ENCODE data around the gene MEIKIN. TPM values are rescaled to one million over a fixed set of nuclear protein-coding genes. Genes with fewer than 3 reads are reported as not detected.
A peak's percentile ranks its signal among the peaks of the same experiment; 100 is the strongest.

Gene MEIKIN
- total RNA-seq, 2 donors from 2014 or later, result 39.2 TPM; not detected in 1

DNA sequence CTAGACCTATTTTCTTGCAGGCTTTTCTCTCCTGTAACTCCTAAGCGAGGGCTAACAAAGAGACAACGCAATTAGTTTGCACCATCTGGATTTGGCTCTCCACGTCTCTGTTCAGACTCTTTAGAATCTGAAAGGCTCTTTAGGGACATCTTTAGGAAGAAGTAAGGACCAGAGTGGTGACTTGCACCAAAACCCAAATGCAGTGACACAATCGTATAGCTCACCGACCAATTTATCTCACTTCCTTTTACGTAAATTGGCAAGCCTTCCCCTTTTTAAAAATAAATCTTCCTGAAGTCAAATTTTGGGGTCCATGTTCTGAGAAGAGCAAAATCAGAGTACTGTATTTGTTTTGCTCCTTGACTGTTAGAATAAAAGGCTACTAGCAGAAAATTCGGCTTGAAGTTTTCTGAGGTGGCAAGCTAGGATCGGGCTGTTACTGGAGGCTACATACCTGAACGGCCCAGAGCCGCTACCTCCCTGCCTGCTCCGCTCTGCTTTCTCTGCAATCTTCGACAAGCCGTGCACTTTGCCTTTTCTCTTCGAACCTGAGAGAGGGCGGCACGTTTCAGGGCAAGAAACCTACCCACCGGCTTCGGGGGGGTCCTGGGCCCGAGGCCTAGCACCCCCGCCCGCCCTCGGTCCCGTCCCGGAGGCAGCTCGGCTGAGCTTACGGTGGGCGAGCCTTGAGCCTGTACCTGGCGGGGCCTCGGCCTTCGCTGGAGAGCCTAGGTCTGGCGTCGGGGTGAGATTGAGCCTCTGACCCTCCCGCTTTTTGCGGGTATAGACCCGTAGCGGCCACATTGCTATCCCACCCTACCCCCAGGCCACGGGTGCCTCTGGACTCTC lies 537 bp downstream of the MEIKIN start:
- 84 to 86% methylated on average over 32 to 34 of the region's 37 CpGs for WGBS, 2 donors
- Histone ChIP-seq H3K27ac (no peak overlapping the region), H3K27me3 (no peaks in the 10 kb centered on the region), H3K4me3 (no peak overlapping the region), H3K36me3 (replicated peaks in 1 of 2; ENCODE audit: insufficient read depth in 1 of 2, low read depth in 2 of 2) (no peaks in the 10 kb centered on the region), H3K9me3 (no peaks in the 10 kb centered on the region), H3K4me1 (peaks cover 3% of the 10 kb centered on the region)
- TF ChIP-seq, protein P1, sequence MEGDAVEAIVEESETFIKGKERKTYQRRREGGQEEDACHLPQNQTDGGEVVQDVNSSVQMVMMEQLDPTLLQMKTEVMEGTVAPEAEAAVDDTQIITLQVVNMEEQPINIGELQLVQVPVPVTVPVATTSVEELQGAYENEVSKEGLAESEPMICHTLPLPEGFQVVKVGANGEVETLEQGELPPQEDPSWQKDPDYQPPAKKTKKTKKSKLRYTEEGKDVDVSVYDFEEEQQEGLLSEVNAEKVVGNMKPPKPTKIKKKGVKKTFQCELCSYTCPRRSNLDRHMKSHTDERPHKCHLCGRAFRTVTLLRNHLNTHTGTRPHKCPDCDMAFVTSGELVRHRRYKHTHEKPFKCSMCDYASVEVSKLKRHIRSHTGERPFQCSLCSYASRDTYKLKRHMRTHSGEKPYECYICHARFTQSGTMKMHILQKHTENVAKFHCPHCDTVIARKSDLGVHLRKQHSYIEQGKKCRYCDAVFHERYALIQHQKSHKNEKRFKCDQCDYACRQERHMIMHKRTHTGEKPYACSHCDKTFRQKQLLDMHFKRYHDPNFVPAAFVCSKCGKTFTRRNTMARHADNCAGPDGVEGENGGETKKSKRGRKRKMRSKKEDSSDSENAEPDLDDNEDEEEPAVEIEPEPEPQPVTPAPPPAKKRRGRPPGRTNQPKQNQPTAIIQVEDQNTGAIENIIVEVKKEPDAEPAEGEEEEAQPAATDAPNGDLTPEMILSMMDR (IDR thresholded peaks at IDR 0.05), result no peak
- TF ChIP-seq POLR2A (IDR thresholded peaks at IDR 0.05), result no peak
- DNase-seq (peak in 1 of 4 donors; percentile 16), ATAC-seq (no peak)
- intact Hi-C loops (cut with DNase I), result no loop called here

DNA sequence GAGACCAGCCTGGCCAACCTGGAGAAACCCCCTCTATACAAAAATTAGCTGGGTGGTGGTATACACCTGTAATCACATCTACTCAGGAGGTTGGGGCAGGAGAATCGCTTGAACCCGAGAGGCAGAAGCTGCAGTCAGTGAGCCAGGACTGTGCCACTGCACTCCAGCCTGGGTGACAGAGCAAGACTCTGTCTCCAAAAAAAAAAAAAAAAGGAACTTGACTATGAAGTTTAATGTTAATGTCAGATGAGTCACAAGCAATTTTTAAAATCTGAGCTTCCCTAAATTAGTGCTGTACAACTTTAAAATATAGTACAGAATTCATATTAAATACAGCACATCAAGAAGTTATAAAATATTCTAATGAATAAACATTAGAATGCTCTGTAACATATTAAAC lies 1.5 kb downstream of the MEIKIN start:
- no peak for DNase-seq
- TF ChIP-seq POLR2A (IDR thresholded peaks at IDR 0.05), result no peak
- TF ChIP-seq, protein P1 (IDR thresholded peaks at IDR 0.05), result no peak
- no peaks in the 10 kb centered on the region for H3K9me3 ChIP-seq
- intact Hi-C loops (cut with DNase I), result no loop called here
- no peaks in the 10 kb centered on the region for H3K27me3 ChIP-seq
- WGBS, 2 donors, result 88 to 100% methylated on average over 2 of the region's 2 CpGs
- H3K4me3 ChIP-seq, result no peak overlapping the region
- no peak for ATAC-seq
- H3K36me3 ChIP-seq (replicated peaks in 1 of 2; ENCODE audit: insufficient read depth in 1 of 2, low read depth in 2 of 2), result no peaks in the 10 kb centered on the region
- peaks cover 3% of the 10 kb centered on the region for H3K4me1 ChIP-seq
- no peak overlapping the region for H3K27ac ChIP-seq

DNA sequence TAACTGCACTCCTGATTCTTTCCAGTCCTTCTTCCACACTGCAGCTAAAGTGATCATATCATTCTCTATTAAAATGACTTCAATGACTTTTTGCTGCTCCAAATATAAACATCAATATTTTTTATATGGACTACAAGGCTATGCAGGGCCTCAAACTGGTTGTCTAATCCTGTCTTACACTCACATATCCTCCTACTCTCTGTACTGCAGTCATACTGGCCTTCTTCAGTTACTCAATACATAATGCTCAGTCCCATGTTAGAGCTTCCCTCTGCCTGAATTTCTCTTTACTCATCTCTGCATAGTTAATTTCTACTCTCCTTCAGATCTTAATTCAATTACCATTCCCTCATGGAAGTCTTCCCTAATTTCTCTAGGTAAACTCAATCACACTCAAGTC lies 3.4 kb downstream of the MEIKIN start:
- H3K4me3 ChIP-seq, result no peak overlapping the region
- H3K36me3 ChIP-seq (replicated peaks in 1 of 2; ENCODE audit: insufficient read depth in 1 of 2, low read depth in 2 of 2), result no peaks in the 10 kb centered on the region
- H3K27ac ChIP-seq, result no peak overlapping the region
- H3K4me1 ChIP-seq, result no peaks in the 10 kb centered on the region
- H3K27me3 ChIP-seq, result no peaks in the 10 kb centered on the region
- no peaks in the 10 kb centered on the region for H3K9me3 ChIP-seq
- intact Hi-C loops (cut with DNase I), result no loop called here
- ATAC-seq (no peak), DNase-seq (no peak)
- TF ChIP-seq, protein P1 (IDR thresholded peaks at IDR 0.05), result no peak
- no peak for TF ChIP-seq POLR2A (IDR thresholded peaks at IDR 0.05)

DNA sequence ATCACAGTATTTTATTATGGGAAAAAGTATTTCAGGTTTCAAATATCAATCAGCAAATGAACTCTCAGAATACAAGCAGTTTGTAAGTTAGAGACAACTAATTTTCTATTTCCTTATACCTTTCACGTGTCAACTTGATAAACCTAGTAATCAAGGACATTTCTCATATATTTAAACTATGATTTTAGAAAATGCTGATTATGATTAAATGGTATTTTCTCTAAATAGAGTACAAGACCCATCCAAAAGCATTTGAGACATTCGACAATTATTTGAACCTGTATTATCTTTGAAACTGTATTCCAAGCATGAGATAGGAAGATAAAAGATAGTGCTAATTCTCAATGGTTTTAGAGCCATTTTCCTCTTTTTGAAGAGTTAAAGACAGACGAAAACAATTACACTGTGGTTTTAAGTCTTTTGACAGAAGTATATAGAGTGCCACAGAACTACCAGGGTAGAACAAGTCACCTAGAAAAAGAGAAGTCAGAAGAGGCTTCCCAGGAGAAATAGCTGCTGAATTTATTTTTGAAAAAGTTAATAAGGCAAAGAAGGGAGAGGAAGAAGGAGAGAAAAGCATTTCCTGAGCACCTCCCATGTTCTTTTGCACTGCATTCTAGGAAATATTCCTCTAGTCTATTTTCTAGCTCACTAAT lies 5.6 kb downstream of the MEIKIN start:
- H3K4me1 ChIP-seq, result no peaks in the 10 kb centered on the region
- intact Hi-C loops (cut with DNase I), result no loop called here
- no peaks in the 10 kb centered on the region for H3K9me3 ChIP-seq
- H3K27ac ChIP-seq, result no peak overlapping the region
- DNase-seq, result no peak
- H3K36me3 ChIP-seq (replicated peaks in 1 of 2; ENCODE audit: insufficient read depth in 1 of 2, low read depth in 2 of 2), result no peaks in the 10 kb centered on the region
- TF ChIP-seq, protein P1 (IDR thresholded peaks at IDR 0.05), result no peak
- no peak for TF ChIP-seq POLR2A (IDR thresholded peaks at IDR 0.05)
- 52 to 57% methylated on average over 3 of the region's 3 CpGs for WGBS, 2 donors
- no peak for ATAC-seq
- no peaks in the 10 kb centered on the region for H3K27me3 ChIP-seq
- no peak overlapping the region for H3K4me3 ChIP-seq
